ENCODE measurements around the gene ABCC6.

ABCC6 gene

GRCh38 chr16:16143931-16144330, 79.4 kb downstream of the ABCC6 start:
- in situ Hi-C loops (cut with MboI; ENCODE audit: low sequenced_read_pairs): no loop called here

- in situ Hi-C loops (cut with MboI; ENCODE audit: low sequenced_read_pairs): no loop called here
Observed at GRCh38 chr16:16143038-16143763, 80.1 kb downstream of the ABCC6 start.

- in situ Hi-C loops (cut with MboI; ENCODE audit: low sequenced_read_pairs): no loop called here
Observed at GRCh38 chr16:16141784-16142396, 81.4 kb downstream of the ABCC6 start.

- in situ Hi-C loops (cut with MboI; ENCODE audit: low sequenced_read_pairs): no loop called here
Observed at GRCh38 chr16:16141141-16141540, 82.2 kb downstream of the ABCC6 start.

GRCh38 chr16:16140537-16140936, 82.8 kb downstream of the ABCC6 start:
- in situ Hi-C loops (cut with MboI; ENCODE audit: low sequenced_read_pairs): no loop called here

GRCh38 chr16:16139806-16140205, 83.5 kb downstream of the ABCC6 start:
- in situ Hi-C loops (cut with MboI; ENCODE audit: low sequenced_read_pairs): no loop called here

GRCh38 chr16:16139061-16139460, 84.2 kb downstream of the ABCC6 start:
- in situ Hi-C loops (cut with MboI; ENCODE audit: low sequenced_read_pairs): no loop called here

- in situ Hi-C loops (cut with MboI; ENCODE audit: low sequenced_read_pairs): no loop called here
Observed at GRCh38 chr16:16138034-16138635, 85.2 kb downstream of the ABCC6 start.

- in situ Hi-C loops (cut with MboI; ENCODE audit: low sequenced_read_pairs): no loop called here
Observed at GRCh38 chr16:16137110-16137509, 86.2 kb downstream of the ABCC6 start.

GRCh38 chr16:16136588-16136987, 86.7 kb downstream of the ABCC6 start:
- in situ Hi-C loops (cut with MboI; ENCODE audit: low sequenced_read_pairs): no loop called here

- in situ Hi-C loops (cut with MboI; ENCODE audit: low sequenced_read_pairs): no loop called here
Observed at GRCh38 chr16:16133943-16134604, 89.2 kb downstream of the ABCC6 start.

- in situ Hi-C loops (cut with MboI; ENCODE audit: low sequenced_read_pairs): no loop called here
Observed at GRCh38 chr16:16131659-16132058, 91.6 kb downstream of the ABCC6 start.

GRCh38 chr16:16131204-16131603, 92.1 kb downstream of the ABCC6 start:
- in situ Hi-C loops (cut with MboI; ENCODE audit: low sequenced_read_pairs): no loop called here

GRCh38 chr16:16127469-16128116, 95.7 kb downstream of the ABCC6 start:
- in situ Hi-C loops (cut with MboI; ENCODE audit: low sequenced_read_pairs): no loop called here

- in situ Hi-C loops (cut with MboI; ENCODE audit: low sequenced_read_pairs): no loop called here
Observed at GRCh38 chr16:16126896-16127295, 96.4 kb downstream of the ABCC6 start.

GRCh38 chr16:16124974-16125373, 98.3 kb downstream of the ABCC6 start:
- in situ Hi-C loops (cut with MboI; ENCODE audit: low sequenced_read_pairs): no loop called here

- in situ Hi-C loops (cut with MboI; ENCODE audit: low sequenced_read_pairs): no loop called here
Observed at GRCh38 chr16:16124438-16124837, 98.9 kb downstream of the ABCC6 start.

GRCh38 chr16:16122264-16122663, 101.0 kb downstream of the ABCC6 start:
- in situ Hi-C loops (cut with MboI; ENCODE audit: low sequenced_read_pairs): no loop called here

- in situ Hi-C loops (cut with MboI; ENCODE audit: low sequenced_read_pairs): no loop called here
Observed at GRCh38 chr16:16121185-16121727, 102.0 kb downstream of the ABCC6 start.

- in situ Hi-C loops (cut with MboI; ENCODE audit: low sequenced_read_pairs): no loop called here
Observed at GRCh38 chr16:16120382-16121184, 102.7 kb downstream of the ABCC6 start.
